Ovary (tissue), 3 donors: Measurements from ENCODE around the gene PRKAG3.

ENCODE experiments used
- POLR2A ChIP-seq: fragments of 450-650 bp; IDR thresholded peaks from one replicate; pipeline ENCODE4 v1.6.1; 2017; ENCODE audit warnings: antibody characterized with exemption, mild to moderate bottlenecking, moderate library complexity
- TF ChIP-seq, protein P1 (sequence below), 3 donors: fragments of 450-650 bp in 2 of 3; fragments of 200-600 bp in 1 of 3; IDR thresholded peaks; one replicate each; pipeline versions ENCODE4 v1.5.1 to v1.8.0; 2016 to 2022; ENCODE audit warnings: antibody characterized with exemption in 3 of 3, mild to moderate bottlenecking in 1 of 3
- donor health status: DM: no; HTN: no; CAD: no.

DNA sequence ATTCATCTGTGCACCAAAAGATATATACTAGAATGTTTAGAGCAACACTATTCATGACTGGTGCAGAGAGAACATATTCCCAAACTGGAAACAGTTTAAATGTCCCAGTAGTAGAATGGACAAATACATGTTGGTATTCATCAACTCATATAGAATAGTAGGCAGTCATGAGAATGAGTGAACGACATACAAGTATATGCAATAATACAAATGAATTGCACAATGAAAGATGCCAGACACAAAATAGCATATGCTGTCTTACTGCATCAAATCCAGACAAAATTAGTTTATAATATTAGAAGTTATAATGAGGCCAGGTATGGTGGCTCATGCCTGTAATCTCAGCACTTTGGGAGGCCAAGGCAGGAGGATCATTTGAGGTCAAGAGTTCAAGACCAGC lies 8.3 kb upstream of the PRKAG3 start:
- TF ChIP-seq, protein P1, sequence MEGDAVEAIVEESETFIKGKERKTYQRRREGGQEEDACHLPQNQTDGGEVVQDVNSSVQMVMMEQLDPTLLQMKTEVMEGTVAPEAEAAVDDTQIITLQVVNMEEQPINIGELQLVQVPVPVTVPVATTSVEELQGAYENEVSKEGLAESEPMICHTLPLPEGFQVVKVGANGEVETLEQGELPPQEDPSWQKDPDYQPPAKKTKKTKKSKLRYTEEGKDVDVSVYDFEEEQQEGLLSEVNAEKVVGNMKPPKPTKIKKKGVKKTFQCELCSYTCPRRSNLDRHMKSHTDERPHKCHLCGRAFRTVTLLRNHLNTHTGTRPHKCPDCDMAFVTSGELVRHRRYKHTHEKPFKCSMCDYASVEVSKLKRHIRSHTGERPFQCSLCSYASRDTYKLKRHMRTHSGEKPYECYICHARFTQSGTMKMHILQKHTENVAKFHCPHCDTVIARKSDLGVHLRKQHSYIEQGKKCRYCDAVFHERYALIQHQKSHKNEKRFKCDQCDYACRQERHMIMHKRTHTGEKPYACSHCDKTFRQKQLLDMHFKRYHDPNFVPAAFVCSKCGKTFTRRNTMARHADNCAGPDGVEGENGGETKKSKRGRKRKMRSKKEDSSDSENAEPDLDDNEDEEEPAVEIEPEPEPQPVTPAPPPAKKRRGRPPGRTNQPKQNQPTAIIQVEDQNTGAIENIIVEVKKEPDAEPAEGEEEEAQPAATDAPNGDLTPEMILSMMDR (IDR thresholded peaks at IDR 0.05), result no peak
- no peak for TF ChIP-seq POLR2A
